ENCODE measurements around the gene SELENOV.

SELENOV gene

GRCh38 chr19:39558624-39559117 lies 43.7 kb downstream of the SELENOV start:
- in situ Hi-C loops (cut with HindIII; ENCODE audit: low sequenced_read_pairs), result no loop called here
- no peak for DNase-seq (ENCODE audit: low read depth)
- TF ChIP-seq, protein P1, sequence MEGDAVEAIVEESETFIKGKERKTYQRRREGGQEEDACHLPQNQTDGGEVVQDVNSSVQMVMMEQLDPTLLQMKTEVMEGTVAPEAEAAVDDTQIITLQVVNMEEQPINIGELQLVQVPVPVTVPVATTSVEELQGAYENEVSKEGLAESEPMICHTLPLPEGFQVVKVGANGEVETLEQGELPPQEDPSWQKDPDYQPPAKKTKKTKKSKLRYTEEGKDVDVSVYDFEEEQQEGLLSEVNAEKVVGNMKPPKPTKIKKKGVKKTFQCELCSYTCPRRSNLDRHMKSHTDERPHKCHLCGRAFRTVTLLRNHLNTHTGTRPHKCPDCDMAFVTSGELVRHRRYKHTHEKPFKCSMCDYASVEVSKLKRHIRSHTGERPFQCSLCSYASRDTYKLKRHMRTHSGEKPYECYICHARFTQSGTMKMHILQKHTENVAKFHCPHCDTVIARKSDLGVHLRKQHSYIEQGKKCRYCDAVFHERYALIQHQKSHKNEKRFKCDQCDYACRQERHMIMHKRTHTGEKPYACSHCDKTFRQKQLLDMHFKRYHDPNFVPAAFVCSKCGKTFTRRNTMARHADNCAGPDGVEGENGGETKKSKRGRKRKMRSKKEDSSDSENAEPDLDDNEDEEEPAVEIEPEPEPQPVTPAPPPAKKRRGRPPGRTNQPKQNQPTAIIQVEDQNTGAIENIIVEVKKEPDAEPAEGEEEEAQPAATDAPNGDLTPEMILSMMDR (IDR thresholded peaks at IDR 0.05; ENCODE audit: low read depth, low read length, missing control alignments), result no peak
- H3K4me3 ChIP-seq (ENCODE audit: low read depth, low read length), result no peak overlapping the region

- no peak for DNase-seq (ENCODE audit: low read depth)
- in situ Hi-C loops (cut with HindIII; ENCODE audit: low sequenced_read_pairs), result no loop called here
- H3K4me3 ChIP-seq (ENCODE audit: low read depth, low read length), result no peak overlapping the region
- TF ChIP-seq, protein P1 (IDR thresholded peaks at IDR 0.05; ENCODE audit: low read depth, low read length, missing control alignments), result no peak
These were observed 48.5 kb downstream of the SELENOV start for GRCh38 chr19:39563408-39563807.

- in situ Hi-C loops (cut with HindIII; ENCODE audit: low sequenced_read_pairs), result no loop called here
- TF ChIP-seq, protein P1 (IDR thresholded peaks at IDR 0.05; ENCODE audit: low read depth, low read length, missing control alignments), result no peak
- no peak overlapping the region for H3K4me3 ChIP-seq (ENCODE audit: low read depth, low read length)
- no peak for DNase-seq (ENCODE audit: low read depth)
These were observed 51.1 kb downstream of the SELENOV start for GRCh38 chr19:39566064-39566463.

DNA sequence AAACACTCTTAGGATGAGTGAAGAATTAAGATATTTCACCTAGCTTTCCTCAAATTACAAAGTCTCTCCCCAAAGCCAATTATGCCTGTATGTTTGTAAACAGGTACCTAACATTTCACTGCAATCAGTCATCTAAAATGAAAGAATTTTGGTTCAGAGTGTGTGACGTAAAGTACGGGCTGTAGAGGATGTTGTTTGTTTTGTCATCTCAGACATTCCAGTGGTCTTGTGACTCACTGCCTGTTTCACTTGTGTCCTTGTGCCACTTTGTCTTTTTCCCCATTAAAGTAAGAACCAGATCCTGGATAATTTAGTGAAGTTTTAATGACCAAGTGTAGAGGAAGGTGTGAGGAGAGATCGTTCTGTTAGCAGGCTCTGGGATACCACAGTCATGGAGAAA lies 53.7 kb downstream of the SELENOV start:
- DNase-seq (ENCODE audit: low read depth), result no peak
- TF ChIP-seq, protein P1 (IDR thresholded peaks at IDR 0.05; ENCODE audit: low read depth, low read length, missing control alignments), result no peak
- in situ Hi-C loops (cut with HindIII; ENCODE audit: low sequenced_read_pairs), result no loop called here
- H3K4me3 ChIP-seq (ENCODE audit: low read depth, low read length), result no peak overlapping the region
